ENCODE measurements around the gene SUPT20HL2. TPM values are rescaled to one million over a fixed set of nuclear protein-coding genes. Genes with fewer than 3 reads are reported as not detected.
"Not testable (repeated sequence)": the region's sequence is repeated elsewhere in the genome, so short reads cannot be mapped to it uniquely, and the experiment has no call there.

Gene SUPT20HL2
- total RNA-seq (2022) (not detected in 2 replicates), Bru-seq, nascent RNA (not detected), BruChase-seq, experiment 1, labeled RNA remaining after a 2-hour chase (not detected), BruChase-seq, experiment 2, labeled RNA remaining after a 6-hour chase (not detected)
- long read RNA-seq = 0 reads

GRCh38 chrX:24314019-24314635 lies at the start of gene SUPT20HL2:
Gene SUPT20HL2, minus strand, starts transcription at chrX:24314069. Its CDS starts 754 bp downstream, at chrX:24313315.
- no peak within 1 kb of the TSS for H3K4me3 ChIP-seq (ENCODE audit: low read depth, low read length)
- no peaks in the 10 kb centered on the region for H3K9me3 ChIP-seq
- Mint-ChIP-seq H3K9me3 (ENCODE audit: unreplicated experiment) (no peaks in the 10 kb centered on the region), H3K27ac (ENCODE audit: unreplicated experiment) (no peak within 1 kb of the TSS), H3K27me3 (ENCODE audit: insufficient read depth, unreplicated experiment) (peaks cover 3% of the 10 kb centered on the region), H3K4me3 (ENCODE audit: unreplicated experiment) (no peak within 1 kb of the TSS), H3K36me3 (ENCODE audit: insufficient read depth, unreplicated experiment) (no peaks in the 10 kb centered on the region), H3K4me1 (ENCODE audit: low read depth, unreplicated experiment) (no peaks in the 10 kb centered on the region)
- no peaks in the 10 kb centered on the region for H3K36me3 ChIP-seq (ENCODE audit: control insufficient read depth, insufficient read depth, low read length)
- ChIA-PET POLR2A (no interaction called here), CTCF (no interaction called here)
- no TSS peak for BruUV-seq (replicated peaks)
- DNase-seq = no peak
- intact Hi-C loops (cut with micrococcal nuclease; ENCODE audit: unreplicated experiment) = no loop called here
- no peaks in the 10 kb centered on the region for H3K4me1 ChIP-seq
- H3K27me3 ChIP-seq (replicated peaks; ENCODE audit: control insufficient read depth, insufficient read depth, low read length) = no peaks in the 10 kb centered on the region
- no peak for TF ChIP-seq CTCF (IDR thresholded peaks at IDR 0.05; ENCODE audit: insufficient read depth in 1 of 2, low read depth in 1 of 2, low read length in 1 of 2, severe bottlenecking in 1 of 2, unreplicated experiment in 1 of 2)

- H3K9me3 Mint-ChIP-seq (ENCODE audit: unreplicated experiment); H3K27me3 Mint-ChIP-seq (ENCODE audit: insufficient read depth, unreplicated experiment); CTCF ChIA-PET; H3K27ac Mint-ChIP-seq (ENCODE audit: unreplicated experiment); POLR2A ChIA-PET; H3K4me3 Mint-ChIP-seq (ENCODE audit: unreplicated experiment); BruUV-seq (replicated peaks); H3K4me1 ChIP-seq; H3K27me3 ChIP-seq (replicated peaks; ENCODE audit: control insufficient read depth, insufficient read depth, low read length); H3K4me1 Mint-ChIP-seq (ENCODE audit: low read depth, unreplicated experiment); DNase-seq; H3K4me3 ChIP-seq (ENCODE audit: low read depth, low read length); H3K9me3 ChIP-seq; H3K36me3 ChIP-seq (ENCODE audit: control insufficient read depth, insufficient read depth, low read length); intact Hi-C loops (cut with micrococcal nuclease; ENCODE audit: unreplicated experiment); H3K36me3 Mint-ChIP-seq (ENCODE audit: insufficient read depth, unreplicated experiment): not testable (repeated sequence)
These were observed 48.3 kb upstream of the SUPT20HL2 start for GRCh38 chrX:24362089-24362745.

- no peaks in the 10 kb centered on the region for H3K4me1 Mint-ChIP-seq (ENCODE audit: low read depth, unreplicated experiment)
- TF ChIP-seq CTCF (IDR thresholded peaks at IDR 0.05; ENCODE audit: insufficient read depth in 1 of 2, low read depth in 1 of 2, low read length in 1 of 2, severe bottlenecking in 1 of 2, unreplicated experiment in 1 of 2) = no peak
- no peaks in the 10 kb centered on the region for H3K36me3 Mint-ChIP-seq (ENCODE audit: insufficient read depth, unreplicated experiment)
- no peaks in the 10 kb centered on the region for H3K9me3 ChIP-seq
- H3K36me3 ChIP-seq (ENCODE audit: control insufficient read depth, insufficient read depth, low read length) = no peaks in the 10 kb centered on the region
- no peak within 1 kb of the TSS for H3K4me3 Mint-ChIP-seq (ENCODE audit: unreplicated experiment)
- H3K27me3 Mint-ChIP-seq (ENCODE audit: insufficient read depth, unreplicated experiment) = peaks cover 3% of the 10 kb centered on the region
- H3K27ac Mint-ChIP-seq (ENCODE audit: unreplicated experiment) = no peak within 1 kb of the TSS
- intact Hi-C loops (cut with micrococcal nuclease; ENCODE audit: unreplicated experiment) = no loop called here
- ChIA-PET CTCF (no interaction called here), POLR2A (no interaction called here)
- H3K4me1 ChIP-seq = no peaks in the 10 kb centered on the region
- H3K4me3 ChIP-seq (ENCODE audit: low read depth, low read length) = no peak within 1 kb of the TSS
- no peaks in the 10 kb centered on the region for H3K9me3 Mint-ChIP-seq (ENCODE audit: unreplicated experiment)
- no TSS peak for BruUV-seq (replicated peaks)
- no peak for DNase-seq
- no peaks in the 10 kb centered on the region for H3K27me3 ChIP-seq (replicated peaks; ENCODE audit: control insufficient read depth, insufficient read depth, low read length)
These were observed 46.4 kb upstream of the SUPT20HL2 start, which contains the start of gene SUPT20HL1 for GRCh38 chrX:24360272-24360671. Gene SUPT20HL1, plus strand, starts transcription at chrX:24360639. Its CDS starts 2,122 bp downstream, at chrX:24362761.
